ENCODE results near the gene ITPRIPL2.

Gene ITPRIPL2

DNA sequence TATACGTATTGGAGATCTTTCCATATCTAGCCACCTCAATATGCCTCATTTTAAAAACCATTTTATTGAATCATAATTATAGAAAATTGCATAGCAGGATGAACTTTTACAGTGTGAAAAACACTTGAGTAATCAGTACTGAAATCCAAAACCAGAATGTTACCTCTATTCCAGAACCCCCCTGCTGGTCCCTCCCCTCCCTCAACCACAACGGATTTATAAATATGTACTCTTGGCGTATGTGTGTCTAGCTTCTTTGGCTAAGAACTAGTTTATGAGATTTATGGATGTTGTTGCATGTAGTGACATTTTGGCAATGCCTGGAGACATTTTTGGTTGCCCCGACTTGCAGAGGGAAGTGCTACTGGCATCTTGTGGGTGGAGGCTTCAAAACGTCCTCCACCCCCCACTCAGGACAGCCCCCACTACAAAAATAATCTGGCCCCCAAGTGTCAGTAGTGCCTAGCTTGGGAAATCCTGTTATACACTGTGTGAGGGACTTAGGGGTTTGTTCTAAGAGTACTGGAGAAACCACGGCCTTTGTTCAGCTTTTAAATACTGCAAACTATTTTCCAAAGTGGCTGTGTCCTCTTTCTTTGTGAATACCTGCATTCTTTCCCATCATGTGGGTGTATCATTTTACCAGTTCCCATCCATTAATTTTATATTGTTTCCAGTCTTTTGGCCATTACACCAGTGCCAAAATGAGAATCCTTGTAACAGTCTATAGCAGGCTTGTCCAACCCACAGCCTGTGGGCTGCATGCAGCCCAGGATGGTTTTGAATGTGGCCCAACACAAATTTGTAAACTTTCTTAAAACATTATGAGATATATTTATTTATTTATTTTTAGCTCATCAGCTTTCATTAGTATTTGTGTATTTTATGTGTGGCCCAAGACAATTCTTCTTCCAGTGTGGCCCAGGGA is 23.7 kb downstream of the ITPRIPL2 start:
- intact Hi-C loops (cut with DNase I), result no loop called here
- DNase-seq, result no peak

DNA sequence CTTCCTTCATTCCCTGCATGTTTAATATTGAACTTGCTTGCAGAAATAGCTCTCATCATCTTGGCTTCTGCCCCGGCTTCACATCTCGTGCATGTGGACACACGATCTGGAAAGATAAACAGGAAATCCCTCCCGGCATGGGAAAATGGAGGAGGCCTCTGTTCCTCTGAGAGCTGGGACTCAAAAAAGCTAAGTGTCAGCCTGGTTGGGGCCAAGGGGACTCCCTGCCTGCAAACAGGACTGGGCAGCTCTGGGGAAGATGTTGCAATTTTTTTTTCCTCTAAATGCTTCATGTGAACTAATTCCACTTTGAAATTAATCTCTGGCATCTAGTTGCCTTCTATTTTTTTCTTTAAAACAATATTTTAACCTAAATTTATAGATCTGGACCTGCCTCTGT is 24.8 kb downstream of the ITPRIPL2 start:
- DNase-seq, result no peak
- intact Hi-C loops (cut with DNase I), result no loop called here

DNA sequence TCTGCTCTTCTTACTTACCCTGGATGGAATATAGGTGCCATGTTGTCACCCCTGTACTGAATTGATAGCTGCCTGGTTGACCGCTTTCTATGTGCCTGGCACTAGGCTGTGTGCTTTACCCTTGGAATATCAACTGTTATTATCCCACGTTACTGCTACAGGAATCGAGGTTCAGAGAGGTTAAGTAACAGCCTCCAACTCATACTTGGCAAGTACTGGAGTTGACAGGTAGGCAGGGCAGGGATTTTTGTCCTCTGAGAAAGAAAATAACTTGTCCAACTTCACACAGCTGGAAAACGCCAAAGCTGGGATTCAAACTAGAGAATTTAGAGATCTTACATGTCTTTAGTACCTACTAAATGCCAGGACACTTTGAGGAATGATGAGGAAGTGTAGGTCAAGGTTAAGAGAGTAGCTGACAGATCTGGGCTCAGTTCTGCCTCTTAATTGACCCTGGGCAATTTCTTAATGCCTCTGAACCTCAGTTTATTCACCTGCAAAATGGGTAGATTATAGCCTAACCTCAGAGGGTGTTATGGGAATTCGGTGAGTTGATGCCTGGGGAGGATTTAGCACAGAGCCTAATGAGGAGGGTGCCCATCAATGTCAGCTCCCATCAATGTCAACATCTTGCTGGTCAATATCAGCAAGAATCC is 25.8 kb downstream of the ITPRIPL2 start:
- no peak for DNase-seq
- intact Hi-C loops (cut with DNase I), result no loop called here

DNA sequence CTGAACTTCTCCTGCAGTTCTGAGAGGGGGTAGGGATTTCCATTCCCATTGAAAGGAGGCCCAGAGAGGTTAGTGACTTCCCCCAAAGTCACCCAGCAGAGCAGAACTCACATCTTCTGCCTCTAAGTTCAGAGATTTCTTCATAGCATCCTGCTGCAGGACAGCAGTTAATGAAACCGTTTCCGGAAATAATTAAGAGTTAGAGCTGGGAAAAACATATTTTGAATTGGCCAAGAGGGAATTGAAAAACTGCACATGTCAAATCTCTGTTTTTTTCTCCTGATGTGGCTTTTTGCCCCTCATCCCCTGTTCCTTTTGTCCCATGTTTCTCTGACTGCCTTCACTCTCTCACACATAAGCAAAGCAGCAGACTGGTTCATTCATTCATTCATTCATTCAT is 26.6 kb downstream of the ITPRIPL2 start:
- intact Hi-C loops (cut with DNase I), result no loop called here

DNA sequence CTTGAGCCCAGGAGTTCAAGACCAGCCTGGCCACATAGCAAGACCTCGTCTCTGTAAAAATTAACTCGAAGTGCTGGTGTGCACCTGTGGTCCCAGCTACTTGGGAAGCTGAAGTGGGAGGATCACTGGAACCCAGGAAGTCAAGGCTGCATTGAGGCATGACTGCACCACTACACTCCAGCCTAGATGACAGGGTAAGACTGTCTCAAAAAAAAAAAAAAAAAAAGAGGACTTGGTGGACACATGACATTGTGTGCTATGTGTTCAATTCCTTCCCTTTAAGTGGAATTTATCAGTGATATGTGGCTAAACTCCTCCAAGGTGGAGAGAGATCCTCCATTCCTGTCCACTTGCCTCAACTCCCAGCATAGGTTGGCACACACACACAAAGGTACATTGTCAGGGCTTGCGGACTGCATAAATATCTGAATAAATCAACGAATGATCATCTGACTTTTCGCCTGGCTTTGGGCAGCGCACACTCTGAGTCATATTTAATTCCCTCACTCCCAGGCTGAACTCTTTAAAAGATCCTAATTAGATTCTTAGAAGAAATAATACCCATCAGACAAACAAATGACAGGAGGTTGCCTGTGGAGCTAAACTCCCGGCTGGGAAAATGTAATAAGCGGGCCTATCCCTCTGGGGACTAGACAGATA is 29.3 kb downstream of the ITPRIPL2 start:
- intact Hi-C loops (cut with DNase I), result no loop called here
- DNase-seq, result no peak

More for the DNA sequence above, 26.6 kb downstream of the ITPRIPL2 start:
- DNase-seq, result no peak

DNA sequence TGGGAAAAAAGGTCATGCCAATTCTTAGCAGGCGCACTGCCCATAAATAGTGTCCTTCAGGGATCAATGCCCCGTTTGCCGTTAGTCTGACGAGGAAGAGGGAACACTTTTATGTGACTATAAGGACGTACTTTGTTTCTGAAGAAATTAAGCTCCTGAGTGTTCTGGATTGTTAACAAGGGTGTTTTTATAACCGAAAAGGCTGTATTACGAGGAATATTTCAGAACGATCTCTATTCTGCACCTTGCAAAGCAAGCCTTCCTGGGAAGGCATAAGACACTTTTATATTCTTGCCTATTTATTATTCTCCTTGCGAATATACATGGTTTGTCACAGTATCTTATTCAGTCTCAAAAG is 29.8 kb downstream of the ITPRIPL2 start:
- intact Hi-C loops (cut with DNase I), result no loop called here
- no peak for DNase-seq

DNA sequence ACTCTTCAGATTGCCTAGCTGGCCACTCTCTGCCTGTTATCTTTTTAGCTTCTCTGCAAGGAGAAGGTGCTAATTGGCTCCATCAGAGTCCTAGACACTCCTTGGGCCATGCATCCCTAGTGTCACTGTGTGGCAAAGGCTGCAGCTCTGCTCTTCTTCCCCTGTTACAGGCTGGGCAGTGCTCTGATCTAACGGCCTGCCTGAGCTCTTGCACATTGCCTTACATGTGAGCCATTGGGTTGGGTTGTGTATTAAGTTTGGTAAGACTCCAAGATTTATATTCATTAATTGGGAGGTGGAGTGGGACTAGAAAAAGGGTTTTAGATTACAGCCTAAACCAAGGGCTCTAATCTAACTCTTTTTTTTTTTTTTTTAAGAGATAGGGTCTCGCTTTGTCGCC is 31.2 kb downstream of the ITPRIPL2 start:
- intact Hi-C loops (cut with DNase I), result no loop called here
- DNase-seq, result no peak

DNA sequence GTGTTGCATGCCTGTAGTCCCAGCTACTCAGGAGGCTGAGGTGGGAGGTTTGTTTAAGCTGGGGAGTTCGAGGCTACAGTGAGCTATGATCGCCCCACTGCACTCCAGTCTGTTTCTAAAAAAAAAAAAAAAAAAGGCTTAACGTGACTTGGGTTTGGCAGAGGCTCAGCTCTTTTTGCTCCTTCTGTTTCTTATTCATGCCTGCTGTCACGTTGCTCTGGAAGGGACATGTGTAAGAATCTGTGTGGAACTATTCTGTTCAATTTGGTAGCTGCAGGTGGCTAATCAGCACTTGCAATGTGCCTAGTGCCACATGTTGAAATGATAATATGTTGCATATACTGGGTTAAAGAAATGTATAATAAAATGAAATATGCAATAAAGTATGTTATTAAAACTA is 33.4 kb downstream of the ITPRIPL2 start:
- intact Hi-C loops (cut with DNase I), result no loop called here
- DNase-seq, result no peak

DNA sequence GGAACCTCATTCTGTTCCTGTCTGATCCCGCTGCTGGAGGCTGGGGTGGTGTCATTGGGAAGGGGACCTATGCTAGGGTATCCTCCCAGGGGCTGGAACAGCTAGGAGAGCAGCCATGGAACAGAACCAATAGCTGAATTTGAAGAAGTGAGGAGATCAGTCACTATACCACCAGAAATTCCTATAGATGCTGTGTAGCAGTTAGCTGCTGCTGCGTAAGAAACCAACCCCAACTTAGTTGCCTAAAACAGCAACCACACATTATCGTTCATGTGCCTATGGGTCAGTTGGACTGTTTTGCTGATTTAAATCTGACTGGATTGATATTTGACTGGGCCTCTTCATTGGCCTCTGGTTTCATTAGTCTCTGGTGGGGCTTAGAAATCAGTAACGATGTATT is 33.9 kb downstream of the ITPRIPL2 start:
- intact Hi-C loops (cut with DNase I), result no loop called here
- DNase-seq, result no peak

DNA sequence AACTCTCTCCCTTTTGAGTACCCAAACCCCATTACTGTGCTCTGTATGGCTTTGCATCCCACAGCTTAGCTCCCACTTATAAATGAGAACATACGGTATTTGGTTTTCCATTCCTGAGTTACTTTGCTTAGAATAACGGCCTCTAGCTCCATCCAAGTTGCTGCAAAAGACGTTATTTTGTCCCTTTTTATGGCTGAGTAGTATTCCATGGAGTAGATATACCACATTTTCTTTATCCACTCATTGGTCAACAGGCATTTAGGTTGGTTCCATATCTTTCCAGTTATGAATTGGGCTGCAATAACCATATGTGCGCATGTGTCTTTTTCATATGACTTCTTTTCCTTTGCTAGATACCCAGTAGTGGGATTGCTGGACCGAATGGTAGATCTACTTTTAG is 34.4 kb downstream of the ITPRIPL2 start:
- intact Hi-C loops (cut with DNase I), result no loop called here
- no peak for DNase-seq

DNA sequence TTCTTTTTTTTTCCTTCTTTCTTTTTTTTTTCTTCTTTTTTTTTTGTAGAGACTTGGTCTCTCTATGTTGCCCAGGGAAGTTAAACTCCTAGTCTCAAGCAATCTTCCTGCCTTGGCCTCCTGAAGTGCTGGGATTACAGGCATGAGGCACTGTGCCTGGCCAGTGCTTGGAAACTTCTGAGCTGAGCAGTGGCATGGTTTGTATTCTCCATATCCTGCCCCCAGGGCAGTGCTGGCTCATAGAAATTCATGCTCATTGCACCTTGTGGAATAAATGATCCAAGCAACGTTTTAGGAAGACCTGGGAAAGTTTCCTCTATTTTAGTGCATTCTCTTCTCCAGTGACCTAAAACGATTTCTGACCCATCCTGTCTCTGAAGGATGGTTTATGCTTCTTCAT is 37.5 kb downstream of the ITPRIPL2 start:
- intact Hi-C loops (cut with DNase I), result no loop called here
- no peak for DNase-seq

DNA sequence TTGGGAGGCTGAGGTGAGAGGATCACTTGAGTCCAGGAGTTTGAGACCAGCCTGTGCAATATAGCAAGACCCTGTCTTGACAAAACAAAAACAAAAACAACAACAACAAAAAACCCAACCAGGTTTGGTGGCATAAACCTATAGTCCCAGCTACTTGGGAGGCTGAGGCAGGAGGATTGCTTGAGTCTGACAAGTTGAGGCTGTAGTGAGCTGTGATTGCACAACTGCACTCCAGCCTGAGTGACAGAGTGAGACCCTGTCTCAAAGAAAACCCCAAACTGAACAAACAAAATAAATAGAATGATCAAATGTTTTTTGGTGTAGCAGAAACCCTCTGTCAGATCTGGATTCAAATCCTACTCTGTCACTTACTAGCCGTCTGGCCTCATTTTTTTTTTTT is 38.3 kb downstream of the ITPRIPL2 start:
- DNase-seq, result no peak
- intact Hi-C loops (cut with DNase I), result no loop called here

DNA sequence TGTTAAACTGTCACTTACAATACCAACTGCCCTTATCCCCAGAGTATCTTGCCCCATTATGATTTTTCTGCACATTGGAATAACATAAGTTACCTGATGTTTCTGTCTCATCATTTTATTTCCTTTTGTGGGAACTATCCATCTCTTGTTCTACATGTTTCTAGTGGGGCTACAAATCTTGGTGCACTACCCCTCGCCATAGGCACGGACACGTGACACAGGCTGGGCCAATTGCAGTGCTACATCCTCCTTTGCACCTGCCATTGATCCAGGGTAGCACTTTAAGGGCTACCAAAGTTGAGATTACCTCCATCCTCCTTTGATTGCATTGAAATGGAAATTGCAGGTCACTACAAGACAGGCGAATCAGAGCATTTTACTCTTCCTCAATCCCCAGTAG is 40.1 kb downstream of the ITPRIPL2 start:
- no peak for DNase-seq
- intact Hi-C loops (cut with DNase I), result no loop called here

DNA sequence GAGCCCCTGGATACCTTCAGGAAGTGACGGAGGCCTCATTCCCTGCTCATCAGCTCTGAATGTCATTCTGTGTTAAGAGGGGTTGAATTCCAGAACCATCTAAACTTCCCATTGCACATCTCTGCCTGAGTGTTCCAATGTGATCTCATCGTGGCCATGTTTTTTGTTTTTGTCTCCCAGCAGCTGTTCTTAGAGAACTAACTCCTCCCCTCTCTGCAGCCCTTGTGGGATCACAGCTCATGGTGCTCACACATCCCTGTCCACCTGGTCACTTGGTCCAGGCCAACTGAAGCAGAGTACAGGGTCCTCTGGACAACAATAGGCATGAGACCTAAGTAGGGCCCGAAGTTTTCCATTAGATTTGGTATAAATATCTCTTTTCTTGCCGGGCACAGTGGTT is 48.3 kb downstream of the ITPRIPL2 start:
- DNase-seq, result no peak
- intact Hi-C loops (cut with DNase I), result loop anchor here (10.0 kb wide), 1 partner anchor 47 kb away; the partner anchor contains the start of gene ITPRIPL2

DNA sequence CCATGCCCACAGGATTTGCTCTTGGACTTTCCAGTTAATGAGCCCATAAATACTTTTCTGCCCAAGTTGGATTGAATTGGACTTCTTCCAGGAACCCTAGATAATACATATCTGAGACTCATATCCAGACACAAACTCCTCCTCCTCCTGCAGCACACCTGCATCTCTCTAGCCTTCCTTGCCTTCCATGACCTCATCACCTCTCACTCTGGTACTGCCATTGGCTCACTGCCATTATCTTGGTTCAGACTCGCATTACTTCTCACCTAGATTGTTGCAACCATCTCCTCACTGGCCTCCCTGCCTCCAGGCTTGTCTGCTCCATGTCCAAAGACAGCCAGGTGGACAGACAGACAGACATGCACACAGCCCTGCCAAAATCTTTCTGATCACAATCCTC is 49.5 kb downstream of the ITPRIPL2 start:
- intact Hi-C loops (cut with DNase I), result loop anchor here (10.0 kb wide), 1 partner anchor 48 kb away; the partner anchor contains the start of gene ITPRIPL2
- no peak for DNase-seq

DNA sequence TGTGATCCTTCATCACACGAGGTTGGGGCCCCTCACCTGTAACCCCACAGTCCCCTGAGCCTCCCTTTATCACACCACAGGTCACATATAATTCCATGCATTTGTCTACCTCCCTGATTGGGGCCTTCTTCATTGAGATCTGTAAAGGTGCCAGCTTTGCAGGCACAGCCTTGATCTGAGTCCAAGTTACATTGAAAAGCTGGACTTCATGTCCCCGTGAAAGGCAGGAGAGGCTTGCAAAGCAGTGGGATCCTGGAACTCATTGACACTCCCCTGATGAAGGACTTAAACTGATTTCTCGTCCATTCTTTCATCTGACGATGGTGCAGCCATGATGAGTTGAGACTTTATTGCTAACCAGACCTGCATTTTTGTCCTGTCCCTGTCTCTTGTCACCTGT is 50.5 kb downstream of the ITPRIPL2 start:
- DNase-seq, result no peak
- intact Hi-C loops (cut with DNase I), result loop anchor here (10.0 kb wide), 1 partner anchor 49 kb away; the partner anchor contains the start of gene ITPRIPL2

DNA sequence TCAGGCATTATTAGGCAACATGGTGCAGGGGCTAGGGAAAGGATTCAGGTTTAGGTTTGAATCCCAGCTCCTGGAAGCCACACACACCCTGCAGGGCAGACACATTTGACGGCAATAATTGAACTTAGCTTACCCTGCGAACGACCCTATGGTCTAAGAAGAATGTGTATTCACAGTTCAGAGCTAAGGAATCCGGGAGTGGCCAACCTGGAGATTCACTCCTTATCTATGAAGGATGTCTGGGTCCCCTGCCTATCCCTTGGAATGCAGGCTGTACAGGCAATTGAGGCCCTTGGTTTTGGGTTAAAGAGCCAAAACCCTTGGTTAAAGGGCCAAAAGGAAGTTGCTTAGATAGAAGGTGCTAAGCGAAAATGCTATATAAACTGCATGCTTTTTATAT is 51.3 kb downstream of the ITPRIPL2 start:
- intact Hi-C loops (cut with DNase I), result loop anchor here (5.0 to 10.0 kb wide), 3 partner anchors 50 to 212 kb away; partner anchors contain the start of gene ITPRIPL2

DNA sequence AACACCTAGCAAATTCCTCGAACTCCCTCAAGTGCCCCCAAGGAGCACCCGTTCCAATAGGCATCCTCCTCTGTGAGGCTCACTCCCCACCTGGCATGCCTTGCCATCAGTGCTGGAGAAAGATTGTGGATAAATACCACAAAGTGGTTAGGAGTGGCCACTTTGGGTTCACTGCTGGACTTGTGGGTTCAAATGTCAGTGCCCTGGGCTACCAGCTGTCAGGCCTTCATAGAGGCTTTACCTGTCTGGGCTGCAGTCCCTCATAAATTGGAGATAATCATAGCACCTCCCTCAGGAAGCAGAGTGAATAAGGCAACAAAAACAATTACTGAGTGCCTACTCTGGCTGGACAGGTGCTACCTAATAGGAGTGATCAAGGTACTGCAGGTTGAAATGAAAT is 52.7 kb downstream of the ITPRIPL2 start:
- no peak for DNase-seq
- intact Hi-C loops (cut with DNase I), result loop anchor here (5.0 to 10.0 kb wide), 3 partner anchors 52 to 211 kb away; partner anchors contain the start of gene ITPRIPL2

More for the DNA sequence above, 51.3 kb downstream of the ITPRIPL2 start:
- no peak for DNase-seq

DNA sequence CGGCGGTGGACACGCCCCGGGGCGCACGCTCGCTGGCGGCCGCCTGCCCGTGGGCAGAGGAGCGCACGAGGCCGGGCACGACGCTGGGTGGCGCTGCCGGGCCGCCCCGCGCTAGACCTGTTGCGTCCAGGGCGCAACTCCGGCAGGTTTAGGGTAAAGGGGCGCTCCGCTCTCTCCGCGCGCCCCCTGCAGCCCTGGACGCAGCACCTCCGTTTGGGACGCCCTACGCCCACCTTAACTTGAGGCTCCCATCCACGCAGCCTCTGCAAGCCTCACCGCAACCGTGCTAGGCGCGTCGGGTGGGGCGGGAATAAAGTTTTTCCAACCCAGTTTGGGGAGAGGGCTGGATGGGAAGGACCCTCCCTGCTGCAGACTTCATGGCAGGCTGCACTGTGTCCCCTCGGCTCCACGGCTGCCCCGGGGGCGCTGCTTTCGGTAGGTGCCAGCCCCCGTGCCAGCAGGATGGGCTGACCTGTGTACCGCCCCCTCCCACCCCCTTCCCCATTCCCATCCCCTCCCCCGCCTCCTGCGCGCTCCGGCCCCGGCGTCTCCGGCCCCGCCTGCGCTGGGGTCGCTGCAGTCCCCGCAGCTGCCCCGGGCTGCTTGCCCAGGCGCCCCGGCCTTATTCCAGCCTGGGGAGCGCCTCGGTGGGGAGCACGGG is 54.1 kb downstream of the ITPRIPL2 start, which contains the start of gene SYT17:
SYT17 (plus strand) TSS at position 531 of the 661 bp plus-strand sequence. CDS start 407 bp downstream, outside the sequence.
- DNase-seq, result peak in 9 of 10 donors; percentile 28 to 94 (median 52)
- intact Hi-C loops (cut with DNase I), result loop anchor here (5.0 to 10.0 kb wide), 3 partner anchors 53 to 209 kb away; partner anchors contain the start of gene ITPRIPL2

Data from posterior cingulate gyrus (tissue), 11 donors.